SW 1271 (cell line): ENCODE measurements around the gene PROX2.

ENCODE experiments used
- DNase-seq, 2 experiments: peaks; one replicate each; lab custom pipeline; 2025; lab: John Stamatoyannopoulos, UW

Gene PROX2

GRCh38 chr14:74841230-74842207 is 34.4 kb downstream of the PROX2 start:
- DNase-seq = no peak

GRCh38 chr14:74840603-74841030 is 35.3 kb downstream of the PROX2 start:
- no peak for DNase-seq

- DNase-seq = no peak
Observed at GRCh38 chr14:74838166-74838565, 37.8 kb downstream of the PROX2 start.

DNA sequence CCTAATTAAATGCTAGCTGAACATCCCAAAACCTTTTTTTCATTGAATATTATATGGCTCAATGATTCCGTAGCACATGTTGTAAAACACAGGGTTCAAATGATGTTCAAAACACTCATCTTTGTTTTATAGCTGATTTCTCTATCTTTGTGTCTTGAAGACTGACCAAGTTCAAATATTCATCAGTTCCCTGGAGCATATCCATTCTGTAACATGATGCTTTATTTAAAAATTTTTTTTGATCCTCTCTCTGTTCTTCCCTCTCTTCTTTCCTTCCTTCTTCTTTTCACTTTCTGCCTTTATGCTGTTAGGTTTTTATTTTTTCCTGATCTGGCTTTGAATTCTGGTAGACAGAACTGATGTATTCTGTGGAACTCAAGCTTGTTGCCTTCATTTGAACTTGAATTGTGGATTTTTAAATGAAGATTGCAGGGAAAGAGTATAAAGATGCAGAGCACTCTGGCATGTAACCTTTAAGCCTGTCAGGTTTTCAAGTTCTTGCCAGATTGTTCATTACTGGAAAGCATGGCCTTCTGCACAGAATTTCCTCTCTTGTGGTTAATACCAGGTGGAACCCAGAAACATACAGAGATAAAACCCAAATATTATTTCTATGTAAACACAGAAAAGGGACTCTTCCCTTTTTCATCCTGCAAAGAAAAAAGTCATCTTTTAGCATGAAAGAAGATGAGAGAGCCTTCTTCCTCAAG is 39.5 kb downstream of the PROX2 start:
- no peak for DNase-seq

DNA sequence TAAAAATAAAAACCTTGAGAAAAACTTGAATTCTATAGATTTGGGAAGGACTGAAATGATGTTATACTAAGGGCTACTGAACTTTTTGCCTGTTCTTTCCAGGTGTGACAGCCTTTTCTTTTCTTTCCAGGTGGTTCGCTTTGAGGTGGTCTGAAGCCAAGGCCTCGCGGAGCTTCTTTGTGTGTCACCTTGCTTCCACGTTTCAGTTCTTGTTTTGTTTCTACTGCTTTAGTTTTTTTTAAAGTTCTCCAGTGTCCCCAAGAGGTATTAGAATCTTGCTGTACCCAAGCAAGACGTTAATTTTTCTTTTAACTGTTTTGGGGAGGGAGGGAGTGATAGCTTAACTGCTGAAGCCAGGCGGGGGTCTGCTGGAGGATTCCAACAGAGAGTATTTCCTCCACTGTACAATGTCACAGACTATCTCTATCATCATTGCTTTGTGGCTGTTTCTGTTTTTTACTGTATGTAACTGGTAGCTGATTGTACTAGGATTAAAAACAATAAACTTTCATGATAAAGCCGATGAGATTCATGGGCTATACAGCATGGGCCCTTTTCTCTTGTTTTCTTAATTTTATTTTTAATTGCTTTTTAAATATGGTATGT is 40.2 kb downstream of the PROX2 start:
- no peak for DNase-seq

- DNase-seq = no peak
Observed at GRCh38 chr14:74834692-74835392, 41.1 kb downstream of the PROX2 start.

GRCh38 chr14:74832849-74833248 is 43.1 kb downstream of the PROX2 start:
- no peak for DNase-seq

- no peak for DNase-seq
Observed at GRCh38 chr14:74829251-74829650, 46.7 kb downstream of the PROX2 start.

DNA sequence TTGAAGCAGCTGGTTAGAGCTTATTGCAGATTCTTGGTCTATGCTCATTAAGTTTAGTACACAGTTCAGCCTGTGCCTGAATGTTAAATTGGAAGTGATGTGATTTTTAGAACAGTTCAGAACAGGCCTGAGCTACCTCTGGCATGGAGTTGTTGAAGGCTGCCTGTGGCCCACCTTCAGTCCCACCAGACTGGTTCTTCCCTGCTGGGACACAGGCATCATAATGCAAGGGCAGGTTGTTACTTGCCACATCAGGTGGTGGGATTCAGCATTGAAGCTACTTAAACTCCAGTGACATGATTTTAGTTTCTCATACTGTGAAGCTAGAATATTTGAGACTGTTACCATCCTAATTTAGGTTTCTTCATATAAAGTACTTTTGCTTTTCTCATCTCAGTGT is 49.4 kb downstream of the PROX2 start:
- no peak for DNase-seq
